Gastrocnemius medialis (tissue), 4 donors: Measurements from ENCODE around the gene COPS9.

Experiments
- CTCF ChIP-seq, 5 experiments: fragments of 450-650 bp in 3 of 5; fragments of 200-600 bp in 2 of 5; sonication (generic) in 2 of 5; IDR thresholded peaks in 4 of 5; conservative IDR thresholded peaks in 1 of 5; 1 replicate in 4 of 5; 2 replicates in 1 of 5; pipeline ENCODE4 v1.5.1; 2016 to 2019; ENCODE audit warnings: antibody characterized with exemption in 5 of 5, mild to moderate bottlenecking in 3 of 5, moderate library complexity in 3 of 5
- POLR2A ChIP-seq, 2 donors: fragments of 450-650 bp; IDR thresholded peaks; one replicate each; pipeline ENCODE4 v1.6.1; 2017; ENCODE audit warnings: antibody characterized with exemption in 2 of 2, mild to moderate bottlenecking in 2 of 2, moderate library complexity in 2 of 2

GRCh38 chr2:240168041-240168440 lies 31.9 kb upstream of the COPS9 start:
- TF ChIP-seq CTCF (IDR thresholded peaks at IDR 0.05 in 4 of 5, conservative IDR thresholded peaks at IDR 0.05 in 1 of 5), result no peak
- no peak for TF ChIP-seq POLR2A (IDR thresholded peaks at IDR 0.05)
